ENCODE measurements around the gene ETV4. TPM values are rescaled to one million over a fixed set of nuclear protein-coding genes. Genes with fewer than 3 reads are reported as not detected.

Gene ETV4
- total RNA-seq, 1 donor from 2014 or later: 2.2 TPM

- intact Hi-C loops (cut with DNase I): no loop called here
- Histone ChIP-seq H3K27ac (no peak overlapping the region), H3K36me3 (no peaks in the 10 kb centered on the region), H3K4me1 (no peaks in the 10 kb centered on the region), H3K27me3 (ENCODE audit: low read depth) (peaks cover 4% of the 10 kb centered on the region), H3K9me3 (no peaks in the 10 kb centered on the region), H3K4me3 (no peak overlapping the region)
- DNase-seq (no peak), ATAC-seq (peak in 1 of 2 donors; percentile 39)
- TF ChIP-seq CTCF (IDR thresholded peaks at IDR 0.05): no peak
Measured at GRCh38 chr17:43568506-43569082, 22.5 kb upstream of the ETV4 start.

DNA sequence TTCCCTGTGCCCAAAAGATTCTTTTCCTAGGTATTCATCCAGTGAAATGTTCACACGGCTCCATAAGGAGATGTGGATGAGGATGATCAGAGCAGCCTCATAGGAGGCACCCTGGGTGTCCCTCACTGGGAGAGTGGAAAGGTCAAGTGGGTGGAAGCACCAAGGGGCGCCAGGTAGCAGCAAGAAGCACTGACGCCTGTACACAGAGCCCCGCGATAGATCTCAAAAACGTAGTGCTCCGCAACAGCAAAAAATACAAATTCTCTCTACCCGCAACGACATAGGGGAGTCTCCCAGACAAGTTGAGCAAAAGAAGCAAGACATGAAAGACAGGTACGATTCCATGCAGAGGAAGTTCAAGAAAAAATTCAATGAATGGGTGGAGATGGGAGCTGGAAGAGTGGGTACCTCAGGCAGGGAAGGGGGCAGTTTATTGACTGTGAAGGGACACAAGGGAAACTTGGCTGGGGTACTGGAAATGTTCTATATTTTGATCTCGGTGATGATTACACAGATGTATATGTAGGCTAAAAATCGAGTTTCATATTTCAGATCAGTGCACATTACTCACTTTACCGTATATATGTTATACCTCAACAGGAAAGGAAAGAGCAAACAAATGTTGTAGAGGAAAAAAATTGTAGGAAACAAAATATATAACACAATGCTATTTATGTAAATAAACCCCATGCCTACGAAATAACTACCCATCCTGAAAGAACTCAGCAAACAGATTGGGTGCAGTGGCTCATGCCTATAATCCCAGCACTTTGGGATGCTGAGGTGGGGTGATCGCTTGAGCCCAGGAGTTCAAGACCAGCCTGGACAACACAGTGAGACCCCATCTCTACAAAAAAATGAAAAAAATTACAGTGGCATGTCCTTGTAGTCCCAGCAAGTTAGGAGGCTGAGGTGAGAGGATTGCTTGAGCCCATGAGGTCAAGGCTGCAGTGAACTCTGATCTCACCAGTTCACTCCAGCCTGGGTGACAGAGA, 17.8 kb upstream of the ETV4 start:
- Histone ChIP-seq H3K36me3 (no peaks in the 10 kb centered on the region), H3K27ac (no peak overlapping the region), H3K27me3 (ENCODE audit: low read depth) (peaks cover 6% of the 10 kb centered on the region), H3K4me3 (no peak overlapping the region), H3K4me1 (peaks cover 8% of the 10 kb centered on the region), H3K9me3 (no peaks in the 10 kb centered on the region)
- ATAC-seq: no peak
- intact Hi-C loops (cut with DNase I): no loop called here
- no peak for DNase-seq
- no peak for TF ChIP-seq CTCF (IDR thresholded peaks at IDR 0.05)

- Histone ChIP-seq H3K4me3 (no peak overlapping the region), H3K36me3 (no peaks in the 10 kb centered on the region), H3K27ac (no peak overlapping the region), H3K27me3 (ENCODE audit: low read depth) (peaks cover 6% of the 10 kb centered on the region), H3K9me3 (no peaks in the 10 kb centered on the region), H3K4me1 (peaks cover 8% of the 10 kb centered on the region)
- intact Hi-C loops (cut with DNase I): no loop called here
- TF ChIP-seq CTCF (IDR thresholded peaks at IDR 0.05): no peak
- no peak for ATAC-seq
- no peak for DNase-seq
Measured at GRCh38 chr17:43562679-43563599, 16.8 kb upstream of the ETV4 start.

GRCh38 chr17:43560461-43561427, 14.6 kb upstream of the ETV4 start:
- Histone ChIP-seq H3K4me1 (peaks cover 12% of the 10 kb centered on the region), H3K27ac (no peak overlapping the region), H3K27me3 (ENCODE audit: low read depth) (peaks cover 6% of the 10 kb centered on the region), H3K9me3 (no peaks in the 10 kb centered on the region), H3K36me3 (no peaks in the 10 kb centered on the region), H3K4me3 (no peak overlapping the region)
- intact Hi-C loops (cut with DNase I): no loop called here
- TF ChIP-seq CTCF (IDR thresholded peaks at IDR 0.05): no peak
- DNase-seq (no peak), ATAC-seq (no peak)

All from lower lobe of right lung (tissue), 2 donors.